Coronary artery (tissue), 2 donors: ENCODE data around the gene PLSCR1.

Experiments used
- DNase-seq: peaks from one replicate; pipeline ENCODE4 v3.0.0-alpha.2; 2017; ENCODE audit warnings: low spot score
- H3K27ac ChIP-seq, 2 donors: fragments of 200-600 bp; sonication (generic); one replicate each; pipeline ENCODE4 v1.5.1; 2016 to 2019
- H3K4me3 ChIP-seq: fragments of 200-600 bp; sonication (generic); 2 replicates; pipeline ENCODE4 v1.5.1; 2016; ENCODE audit warnings: mild to moderate bottlenecking, moderate library complexity
- CTCF ChIP-seq: fragments of 200-600 bp; sonication (generic); IDR thresholded peaks from one replicate; pipeline ENCODE4 v1.5.1; 2019; ENCODE audit warnings: antibody characterized with exemption

The PLSCR1 gene

GRCh38 chr3:146473726-146474125 lies 70.7 kb downstream of the PLSCR1 start:
- Histone ChIP-seq H3K27ac (no peak overlapping the region), H3K4me3 (no peak overlapping the region)
- DNase-seq = no peak
- no peak for TF ChIP-seq CTCF

- no peak overlapping the region for H3K4me3 ChIP-seq
- H3K27ac ChIP-seq = no peak overlapping the region
- DNase-seq = no peak
- no peak for TF ChIP-seq CTCF
These were observed 71.8 kb downstream of the PLSCR1 start for GRCh38 chr3:146472611-146473010.

- no peak for DNase-seq
- H3K27ac ChIP-seq = no peak overlapping the region
- no peak for TF ChIP-seq CTCF
- H3K4me3 ChIP-seq = no peak overlapping the region
These were observed 73.4 kb downstream of the PLSCR1 start for GRCh38 chr3:146471012-146471411.

GRCh38 chr3:146470425-146470990 lies 73.9 kb downstream of the PLSCR1 start:
- no peak for DNase-seq
- Histone ChIP-seq H3K4me3 (no peak overlapping the region), H3K27ac (no peak overlapping the region)
- TF ChIP-seq CTCF = no peak

GRCh38 chr3:146469150-146470017 lies 75.0 kb downstream of the PLSCR1 start, which contains the start of gene PLSCR2:
Gene PLSCR2, minus strand, starts transcription at chr3:146469561. Its CDS starts 9,657 bp downstream, at chr3:146459904.
- Histone ChIP-seq H3K4me3 (peak within 1 kb of the TSS; percentile 77), H3K27ac (peak within 1 kb of the TSS; percentile 52 to 61)
- peak; percentile 73 for DNase-seq
- TF ChIP-seq CTCF = no peak

- H3K4me3 ChIP-seq = peak overlapping the region; percentile 77
- DNase-seq = no peak
- H3K27ac ChIP-seq = peak overlapping the region; percentile 52 to 61
- no peak for TF ChIP-seq CTCF
These were observed 75.7 kb downstream of the PLSCR1 start for GRCh38 chr3:146468671-146469149.
